Ishikawa (cell line): ENCODE measurements around the gene PIGX.

Source experiments
- CEBPB ChIP-seq: IDR thresholded peaks from 2 replicates; pipeline ENCODE4 v1.6.1; 2012
- CREB1 ChIP-seq: IDR thresholded peaks from 2 replicates; pipeline ENCODE4 v1.6.1; 2012; ENCODE audit warnings: low read depth
- EGR1 ChIP-seq: IDR thresholded peaks from 2 replicates; pipeline ENCODE4 v1.6.1; 2012
- EP300 ChIP-seq: IDR thresholded peaks from 2 replicates; pipeline ENCODE4 v1.6.1; 2012; ENCODE audit warnings: borderline replicate concordance
- FOXM1 ChIP-seq: IDR thresholded peaks from 2 replicates; pipeline ENCODE4 v1.6.1; 2012; ENCODE audit warnings: low read depth, borderline replicate concordance
- RAD21 ChIP-seq: IDR thresholded peaks from 2 replicates; pipeline ENCODE4 v1.6.1; 2012; ENCODE audit warnings: low read depth
- TAF1 ChIP-seq: IDR thresholded peaks from 2 replicates; pipeline ENCODE4 v1.6.1; 2012; ENCODE audit warnings: low read depth, mild to moderate bottlenecking
- TCF12 ChIP-seq: IDR thresholded peaks from 2 replicates; pipeline ENCODE4 v1.6.1; 2012; ENCODE audit warnings: low read depth
- TEAD4 ChIP-seq: IDR thresholded peaks from 2 replicates; pipeline ENCODE4 v1.6.1; 2012
- YY1 ChIP-seq: IDR thresholded peaks from 2 replicates; pipeline ENCODE4 v1.6.1; 2012; ENCODE audit warnings: low read depth
- ZBTB7A ChIP-seq: IDR thresholded peaks from 2 replicates; pipeline ENCODE4 v1.6.1; 2012; ENCODE audit warnings: low read depth
- TF ChIP-seq, protein P1 (sequence below): IDR thresholded peaks from 2 replicates; pipeline ENCODE4 v1.6.1; 2012
- TF ChIP-seq, protein P2 (sequence below): IDR thresholded peaks from 2 replicates; pipeline ENCODE4 v1.6.1; 2012
- TF ChIP-seq, protein P3 (sequence below): IDR thresholded peaks from 2 replicates; pipeline ENCODE4 v1.6.1; 2012; ENCODE audit warnings: low read depth, mild to moderate bottlenecking

DNA sequence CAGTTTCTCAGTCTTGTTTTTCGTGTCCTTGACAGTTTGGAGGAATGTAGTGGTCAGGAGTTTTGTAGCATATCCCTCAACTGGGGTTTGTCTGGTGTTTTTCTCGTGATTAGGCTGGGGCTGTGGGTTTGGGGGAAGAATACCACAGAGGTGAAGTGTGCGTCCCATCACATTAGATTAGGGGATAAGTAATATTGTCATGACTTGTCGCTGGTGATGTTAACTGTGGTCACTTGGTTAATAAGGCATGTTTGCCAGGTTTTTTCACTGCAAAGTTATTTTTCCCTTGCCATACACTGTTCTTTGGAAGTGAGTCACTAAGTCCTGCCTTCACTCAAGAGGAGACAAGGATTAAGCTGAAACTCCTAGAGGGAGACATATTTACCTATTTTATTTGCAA is 66.6 kb downstream of the PIGX start:
- TF ChIP-seq YY1 (no peak), EGR1 (no peak), RAD21 (no peak), FOXM1 (no peak), CEBPB (no peak), TCF12 (no peak), EP300 (no peak), CREB1 (no peak), TAF1 (no peak), ZBTB7A (no peak), TEAD4 (no peak)
- TF ChIP-seq, protein P1, sequence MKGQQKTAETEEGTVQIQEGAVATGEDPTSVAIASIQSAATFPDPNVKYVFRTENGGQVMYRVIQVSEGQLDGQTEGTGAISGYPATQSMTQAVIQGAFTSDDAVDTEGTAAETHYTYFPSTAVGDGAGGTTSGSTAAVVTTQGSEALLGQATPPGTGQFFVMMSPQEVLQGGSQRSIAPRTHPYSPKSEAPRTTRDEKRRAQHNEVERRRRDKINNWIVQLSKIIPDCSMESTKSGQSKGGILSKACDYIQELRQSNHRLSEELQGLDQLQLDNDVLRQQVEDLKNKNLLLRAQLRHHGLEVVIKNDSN = no peak
- TF ChIP-seq, protein P2, sequence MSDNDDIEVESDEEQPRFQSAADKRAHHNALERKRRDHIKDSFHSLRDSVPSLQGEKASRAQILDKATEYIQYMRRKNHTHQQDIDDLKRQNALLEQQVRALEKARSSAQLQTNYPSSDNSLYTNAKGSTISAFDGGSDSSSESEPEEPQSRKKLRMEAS = no peak
- TF ChIP-seq, protein P3, sequence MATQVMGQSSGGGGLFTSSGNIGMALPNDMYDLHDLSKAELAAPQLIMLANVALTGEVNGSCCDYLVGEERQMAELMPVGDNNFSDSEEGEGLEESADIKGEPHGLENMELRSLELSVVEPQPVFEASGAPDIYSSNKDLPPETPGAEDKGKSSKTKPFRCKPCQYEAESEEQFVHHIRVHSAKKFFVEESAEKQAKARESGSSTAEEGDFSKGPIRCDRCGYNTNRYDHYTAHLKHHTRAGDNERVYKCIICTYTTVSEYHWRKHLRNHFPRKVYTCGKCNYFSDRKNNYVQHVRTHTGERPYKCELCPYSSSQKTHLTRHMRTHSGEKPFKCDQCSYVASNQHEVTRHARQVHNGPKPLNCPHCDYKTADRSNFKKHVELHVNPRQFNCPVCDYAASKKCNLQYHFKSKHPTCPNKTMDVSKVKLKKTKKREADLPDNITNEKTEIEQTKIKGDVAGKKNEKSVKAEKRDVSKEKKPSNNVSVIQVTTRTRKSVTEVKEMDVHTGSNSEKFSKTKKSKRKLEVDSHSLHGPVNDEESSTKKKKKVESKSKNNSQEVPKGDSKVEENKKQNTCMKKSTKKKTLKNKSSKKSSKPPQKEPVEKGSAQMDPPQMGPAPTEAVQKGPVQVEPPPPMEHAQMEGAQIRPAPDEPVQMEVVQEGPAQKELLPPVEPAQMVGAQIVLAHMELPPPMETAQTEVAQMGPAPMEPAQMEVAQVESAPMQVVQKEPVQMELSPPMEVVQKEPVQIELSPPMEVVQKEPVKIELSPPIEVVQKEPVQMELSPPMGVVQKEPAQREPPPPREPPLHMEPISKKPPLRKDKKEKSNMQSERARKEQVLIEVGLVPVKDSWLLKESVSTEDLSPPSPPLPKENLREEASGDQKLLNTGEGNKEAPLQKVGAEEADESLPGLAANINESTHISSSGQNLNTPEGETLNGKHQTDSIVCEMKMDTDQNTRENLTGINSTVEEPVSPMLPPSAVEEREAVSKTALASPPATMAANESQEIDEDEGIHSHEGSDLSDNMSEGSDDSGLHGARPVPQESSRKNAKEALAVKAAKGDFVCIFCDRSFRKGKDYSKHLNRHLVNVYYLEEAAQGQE = no peak
